K562 (cell line): ENCODE results near the gene PARD3. TPM values are rescaled to one million over a fixed set of nuclear protein-coding genes. Genes with fewer than 3 reads are reported as not detected.

Source experiments
- ATAC-seq: fragments of 200-7000 bp; cut with Tn5 transposase; 3 replicates; pipeline ENCODE4 v1.9.1; 2020; ENCODE audit warnings: moderate library complexity
- BruUV-seq: library from RNA; stranded (reverse); fragments of 400-500 nt; replicated peaks from 2 replicates; lab custom pipeline; 2021; lab: Mats Ljungman, UMichigan
- CTCF ChIA-PET: fragments of 300-600 bp; formaldehyde crosslinking; extraction: SDS; loops from one replicate; lab custom pipeline; 2021; ENCODE audit warnings: low intra/inter-chr PET ratio; lab: Yijun Ruan, JAX
- POLR2A ChIA-PET: fragments of 300-600, 350-650 bp; sonication (Branson Sonifier 250); formaldehyde crosslinking; extraction: SDS; loops from one replicate; lab custom pipeline; 2021; ENCODE audit warnings: antibody characterized with exemption, inconsistent platforms; lab: Yijun Ruan, JAX
- DNase-seq, 4 experiments: peaks; one replicate each; pipeline versions ENCODE4 v3.0.0 to v3.0.0-alpha.2; 2011 to 2018; ENCODE audit warnings: low spot score in 3 of 4, mixed read lengths in 3 of 4; ENCODE audit errors: extremely low read depth in 1 of 4
- FAIRE-seq: peaks from 2 replicates; lab custom pipeline; 2011; peaks lifted over from hg19 to GRCh38; lab: Jason Lieb, UNC
- H2AFZ ChIP-seq: 2 replicates; pipeline ENCODE4 v1.6.0; 2011; ENCODE audit warnings: low read depth, low read length, control low read depth, inconsistent platforms
- H3K27ac ChIP-seq: fragments of 200-600 bp; 3 replicates; pipeline ENCODE4 v1.8.0; 2011; ENCODE audit warnings: low read depth, mild to moderate bottlenecking, control low read depth, inconsistent platforms, low read length, moderate library complexity, mixed read lengths; ENCODE audit errors: extremely low read depth
- H3K27me3 ChIP-seq, 2 experiments: fragments of 300-600 bp in 1 of 2; 2 replicates in 1 of 2; 3 replicates in 1 of 2; pipeline versions ENCODE4 v1.6.0 to v1.8.0; 2011; ENCODE audit warnings: inconsistent platforms in 2 of 2, low read length in 2 of 2, mild to moderate bottlenecking in 1 of 2, mixed read lengths in 1 of 2, moderate library complexity in 1 of 2; ENCODE audit not compliant: control insufficient read depth in 2 of 2, insufficient read depth in 2 of 2
- H3K36me3 ChIP-seq: fragments of 300-600 bp; 3 replicates; pipeline ENCODE4 v1.8.0; 2011; ENCODE audit warnings: mild to moderate bottlenecking, low read length, inconsistent platforms; ENCODE audit not compliant: control insufficient read depth, insufficient read depth
- H3K4me1 ChIP-seq, 2 experiments: fragments of 200-600 bp in 1 of 2; replicated peaks in 1 of 2; 2 replicates in 1 of 2; 3 replicates in 1 of 2; pipeline versions ENCODE4 v1.5.1 to v1.8.0; 2011; ENCODE audit warnings: inconsistent platforms in 2 of 2, low read length in 2 of 2, mild to moderate bottlenecking in 1 of 2, mixed read lengths in 1 of 2, moderate library complexity in 1 of 2; ENCODE audit not compliant: control insufficient read depth in 2 of 2, insufficient read depth in 2 of 2
- H3K4me2 ChIP-seq: 2 replicates; pipeline ENCODE4 v1.6.1; 2011; ENCODE audit warnings: low read length, control low read depth, inconsistent platforms, mixed read lengths; ENCODE audit not compliant: insufficient read depth
- H3K4me3 ChIP-seq: fragments of 200-600 bp; sonication (generic), shearing (Covaris generic); 2 replicates; pipeline ENCODE4 v1.5.1; 2016; ENCODE audit warnings: control low read depth, inconsistent platforms
- H3K79me2 ChIP-seq: fragments of 200-600 bp; 3 replicates; pipeline ENCODE4 v1.8.0; 2011; ENCODE audit warnings: low read length, inconsistent platforms; ENCODE audit not compliant: control insufficient read depth, insufficient read depth
- H3K9ac ChIP-seq, 2 experiments: 2 replicates each; pipeline versions ENCODE4 v1.6.0 to v1.6.1; 2011; ENCODE audit warnings: low read depth in 2 of 2, low read length in 2 of 2, control low read depth in 1 of 2, inconsistent platforms in 1 of 2, mild to moderate bottlenecking in 1 of 2, mixed read lengths in 1 of 2; ENCODE audit not compliant: insufficient read depth in 1 of 2
- H3K9me1 ChIP-seq: one replicate; pipeline ENCODE4 v1.6.0; 2011; ENCODE audit warnings: inconsistent platforms, mild to moderate bottlenecking, low read length, moderate library complexity; ENCODE audit not compliant: control insufficient read depth, insufficient read depth
- H3K9me3 ChIP-seq: replicated peaks from 2 replicates; pipeline ENCODE4 v1.5.1; 2011; ENCODE audit warnings: low read depth, low read length, inconsistent platforms; ENCODE audit not compliant: control insufficient read depth, insufficient read depth
- H4K20me1 ChIP-seq: replicated peaks from 2 replicates; pipeline ENCODE4 v1.6.1; 2011; ENCODE audit warnings: low read length, inconsistent platforms, mixed read lengths; ENCODE audit not compliant: control insufficient read depth, insufficient read depth
- SMAD4 ChIP-seq: fragments of 250-450 bp; sonication (Bioruptor Pico); conservative IDR thresholded peaks from 2 replicates; pipeline ENCODE4 v1.8.0; 2021; ENCODE audit warnings: inconsistent platforms, mild to moderate bottlenecking, moderate library complexity
- TEAD1 ChIP-seq, 2 experiments: fragments of 450-650 bp in 1 of 2; sonication (generic) in 1 of 2; formaldehyde crosslinking; IDR thresholded peaks; 2 replicates each; pipeline versions ENCODE4 v1.4.0 to v1.8.0; 2020 to 2022; ENCODE audit warnings: mild to moderate bottlenecking in 2 of 2, missing genetic modification reagents in 1 of 2
- THRA ChIP-seq: fragments of 450-650 bp; IDR thresholded peaks from 2 replicates; pipeline ENCODE4 v1.6.1; 2017; ENCODE audit warnings: mild to moderate bottlenecking, moderate library complexity
- TOE1 ChIP-seq, 2 experiments: fragments of 450-650 bp in 1 of 2; sonication (generic) in 1 of 2; formaldehyde crosslinking in 1 of 2; IDR thresholded peaks; 2 replicates each; pipeline versions ENCODE4 v1.7.1 to v1.8.0; 2016 to 2022; ENCODE audit warnings: borderline replicate concordance in 2 of 2, mild to moderate bottlenecking in 2 of 2, antibody characterized with exemption in 1 of 2, inconsistent platforms in 1 of 2, low read depth in 1 of 2, missing genetic modification reagents in 1 of 2, moderate library complexity in 1 of 2
- UBTF ChIP-seq, 2 experiments: IDR thresholded peaks; 2 replicates each; pipeline ENCODE4 v1.6.1; 2012; ENCODE audit warnings: improper control_type of control experiment in 2 of 2, low read depth in 2 of 2, low read length in 2 of 2, borderline replicate concordance in 1 of 2
- ZNF232 ChIP-seq: sonication (generic); formaldehyde crosslinking; IDR thresholded peaks from 2 replicates; pipeline ENCODE4 v1.8.0; 2022; ENCODE audit warnings: mild to moderate bottlenecking, missing genetic modification reagents
- WGBS: fragments of 100-300 bp; shearing (Covaris generic); methylation state at CpG from one replicate; pipeline ENCODE4 v1.1.6; 2016; ENCODE audit warnings: low coverage, mixed read lengths; ENCODE audit not compliant: insufficient coverage; ENCODE audit errors: missing lambda C conversion rate; 5-methylcytosine and 5-hydroxymethylcytosine counted together
- in situ Hi-C: fragments of 300-500 bp; cut with MboI; formaldehyde crosslinking; loops from 4 replicates; pipeline ENCODE4 v1.15.0; 2018; ENCODE audit warnings: inconsistent platforms, mixed read lengths
- intact Hi-C: fragments of 100-400 bp; cut with micrococcal nuclease; formaldehyde crosslinking; loops from 2 replicates; pipeline ENCODE4 v1.14.2; 2022
- polyA plus RNA-seq, 8 experiments: library from polyadenylated mRNA; depleted of rRNA in 4 of 8; stranded (reverse) in 5 of 8; unstranded in 3 of 8; fragments of >200 nt; fragmentation: Nextera tagmentation in 2 of 8; fragmentation: Illumina TruSeq in 1 of 8; extraction: Ambion mirVana in 2 of 8; extraction: Trizol in 1 of 8; gene quantifications; 2 replicates each; pipeline versions ENCODE4 v1.2.1 to v1.2.3, GENCODE V29; 2011 to 2014; ENCODE audit warnings: inconsistent platforms in 1 of 8, missing spikeins in 1 of 8
- total RNA-seq, 7 experiments: library from RNA; depleted of rRNA in 6 of 7; stranded (reverse); fragments of >200 nt in 6 of 7; fragmentation: Illumina TruSeq in 2 of 7; extraction: Trizol in 2 of 7; gene quantifications; 2 replicates each; pipeline versions ENCODE4 v1.2.1 to v1.2.3, GENCODE V29; 2011 to 2021; ENCODE audit warnings: low replicate concordance in 1 of 7
- TF ChIP-seq, protein P1 (sequence below): fragments of 450-650 bp; formaldehyde crosslinking; IDR thresholded peaks from 2 replicates; pipeline ENCODE4 v1.4.0; 2020; ENCODE audit warnings: mild to moderate bottlenecking, moderate library complexity
- TF ChIP-seq, protein P2 (sequence below), 3 experiments: IDR thresholded peaks in 2 of 3; conservative IDR thresholded peaks in 1 of 3; 2 replicates each; pipeline ENCODE4 v1.5.1; 2011 to 2012; ENCODE audit warnings: low read length in 3 of 3, mild to moderate bottlenecking in 3 of 3, control low read depth in 2 of 3, improper control_type of control experiment in 1 of 3, inconsistent platforms in 1 of 3, low read depth in 1 of 3, mixed read lengths in 1 of 3, moderate library complexity in 1 of 3; ENCODE audit not compliant: insufficient read depth in 2 of 3
- TF ChIP-seq, protein P3 (sequence below): fragments of 450-650 bp; formaldehyde crosslinking; IDR thresholded peaks from 2 replicates; pipeline ENCODE4 v1.4.0; 2020; ENCODE audit warnings: mild to moderate bottlenecking, mixed read lengths

The PARD3 gene
- total and polyA plus RNA-seq, 9 of the 15 experiments (the other 6 are each of a cell fraction or from before 2014, with no cell fraction given): 2.7 to 11.7 (median 7.7) TPM

- Histone ChIP-seq H3K9me3 (no peaks in the 10 kb centered on the region), H3K36me3 (no peaks in the 10 kb centered on the region), H3K4me1 (no peaks in the 10 kb centered on the region), H3K9me1 (no peaks in the 10 kb centered on the region), H3K27ac (no peak overlapping the region), H3K9ac (no peak overlapping the region), H3K4me3 (no peak overlapping the region), H4K20me1 (0 out of 2 replicates have a peak, but pooled peaks cover 17% of the 10 kb centered on the region), H3K4me2 (no peak overlapping the region), H3K27me3 (peaks cover 0 to 7% of the 10 kb centered on the region in 2 experiments; a peak in 1 of 5 replicates), H3K79me2 (no peaks in the 10 kb centered on the region), H2AFZ (no peak overlapping the region)
- FAIRE-seq (peak; percentile 90), ATAC-seq (peak; percentile 77), DNase-seq (peak; percentile 38 to 66 (median 50))
- no TSS peak for BruUV-seq
- ChIA-PET CTCF (no interaction called here), POLR2A (interaction anchor here (0.5 to 1.6 kb wide), 3 partner anchors 11 to 724 kb away, joined by 3 to 5 read pairs (median 3); no protein-coding TSS in a partner anchor)
- intact Hi-C loops: no loop called here
- 32% methylated on average over 6 of the region's 6 CpGs for WGBS
- in situ Hi-C loops: no loop called here
- TF ChIP-seq, protein P1, sequence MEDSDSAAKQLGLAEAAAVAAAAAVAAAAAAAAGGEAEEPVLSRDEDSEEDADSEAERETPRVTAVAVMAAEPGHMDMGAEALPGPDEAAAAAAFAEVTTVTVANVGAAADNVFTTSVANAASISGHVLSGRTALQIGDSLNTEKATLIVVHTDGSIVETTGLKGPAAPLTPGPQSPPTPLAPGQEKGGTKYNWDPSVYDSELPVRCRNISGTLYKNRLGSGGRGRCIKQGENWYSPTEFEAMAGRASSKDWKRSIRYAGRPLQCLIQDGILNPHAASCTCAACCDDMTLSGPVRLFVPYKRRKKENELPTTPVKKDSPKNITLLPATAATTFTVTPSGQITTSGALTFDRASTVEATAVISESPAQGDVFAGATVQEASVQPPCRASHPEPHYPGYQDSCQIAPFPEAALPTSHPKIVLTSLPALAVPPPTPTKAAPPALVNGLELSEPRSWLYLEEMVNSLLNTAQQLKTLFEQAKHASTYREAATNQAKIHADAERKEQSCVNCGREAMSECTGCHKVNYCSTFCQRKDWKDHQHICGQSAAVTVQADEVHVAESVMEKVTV (CRISPR knock-in tag): 0 out of 2 replicates have a peak, but pooled peaks have one; percentile 52
- TF ChIP-seq ZNF232 (CRISPR knock-in tag) (no peak), THRA (no peak), SMAD4 (CRISPR knock-in tag) (no peak), UBTF (IDR thresholded peaks at IDR 0.05; ENCODE audit: borderline replicate concordance in 1 of 2, low read depth in 2 of 2, low read length in 2 of 2) (no peak), TEAD1 (CRISPR knock-in tag; IDR thresholded peaks at IDR 0.05) (no peak), TOE1 (IDR thresholded peaks at IDR 0.05; ENCODE audit: borderline replicate concordance) (no peak), TOE1 (CRISPR knock-in tag; IDR thresholded peaks at IDR 0.05; ENCODE audit: borderline replicate concordance, low read depth) (no peak)
- TF ChIP-seq, protein P2, sequence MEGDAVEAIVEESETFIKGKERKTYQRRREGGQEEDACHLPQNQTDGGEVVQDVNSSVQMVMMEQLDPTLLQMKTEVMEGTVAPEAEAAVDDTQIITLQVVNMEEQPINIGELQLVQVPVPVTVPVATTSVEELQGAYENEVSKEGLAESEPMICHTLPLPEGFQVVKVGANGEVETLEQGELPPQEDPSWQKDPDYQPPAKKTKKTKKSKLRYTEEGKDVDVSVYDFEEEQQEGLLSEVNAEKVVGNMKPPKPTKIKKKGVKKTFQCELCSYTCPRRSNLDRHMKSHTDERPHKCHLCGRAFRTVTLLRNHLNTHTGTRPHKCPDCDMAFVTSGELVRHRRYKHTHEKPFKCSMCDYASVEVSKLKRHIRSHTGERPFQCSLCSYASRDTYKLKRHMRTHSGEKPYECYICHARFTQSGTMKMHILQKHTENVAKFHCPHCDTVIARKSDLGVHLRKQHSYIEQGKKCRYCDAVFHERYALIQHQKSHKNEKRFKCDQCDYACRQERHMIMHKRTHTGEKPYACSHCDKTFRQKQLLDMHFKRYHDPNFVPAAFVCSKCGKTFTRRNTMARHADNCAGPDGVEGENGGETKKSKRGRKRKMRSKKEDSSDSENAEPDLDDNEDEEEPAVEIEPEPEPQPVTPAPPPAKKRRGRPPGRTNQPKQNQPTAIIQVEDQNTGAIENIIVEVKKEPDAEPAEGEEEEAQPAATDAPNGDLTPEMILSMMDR (IDR thresholded peaks at IDR 0.05 in 2 of 3, conservative IDR thresholded peaks at IDR 0.05 in 1 of 3; ENCODE audit: insufficient read depth in 2 of 3, low read depth in 1 of 3, low read length in 3 of 3): peak; percentile 59 to 67 (median 63)
- TF ChIP-seq, protein P3, sequence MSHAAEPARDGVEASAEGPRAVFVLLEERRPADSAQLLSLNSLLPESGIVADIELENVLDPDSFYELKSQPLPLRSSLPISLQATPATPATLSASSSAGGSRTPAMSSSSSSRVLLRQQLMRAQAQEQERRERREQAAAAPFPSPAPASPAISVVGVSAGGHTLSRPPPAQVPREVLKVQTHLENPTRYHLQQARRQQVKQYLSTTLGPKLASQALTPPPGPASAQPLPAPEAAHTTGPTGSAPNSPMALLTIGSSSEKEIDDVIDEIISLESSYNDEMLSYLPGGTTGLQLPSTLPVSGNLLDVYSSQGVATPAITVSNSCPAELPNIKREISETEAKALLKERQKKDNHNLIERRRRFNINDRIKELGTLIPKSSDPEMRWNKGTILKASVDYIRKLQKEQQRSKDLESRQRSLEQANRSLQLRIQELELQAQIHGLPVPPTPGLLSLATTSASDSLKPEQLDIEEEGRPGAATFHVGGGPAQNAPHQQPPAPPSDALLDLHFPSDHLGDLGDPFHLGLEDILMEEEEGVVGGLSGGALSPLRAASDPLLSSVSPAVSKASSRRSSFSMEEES: no peak
Observed at GRCh38 chr10:34655286-34656170, 159.6 kb downstream of the PARD3 start.
